HG03025 (cell line): Measurements from ENCODE around the gene PRELID1.
"Not testable (repeated sequence)": the region's sequence is repeated elsewhere in the genome, so short reads cannot be mapped to it uniquely, and the experiment has no call there.

Source experiments
- ATAC-seq: cut with Tn5 transposase; IDR thresholded peaks from one replicate; pipeline ENCODE4 v1.9.1; 2021; ENCODE audit warnings: mild to moderate bottlenecking, moderate library complexity; ENCODE audit not compliant: unreplicated experiment, low FRiP score

PRELID1 gene, protein sequence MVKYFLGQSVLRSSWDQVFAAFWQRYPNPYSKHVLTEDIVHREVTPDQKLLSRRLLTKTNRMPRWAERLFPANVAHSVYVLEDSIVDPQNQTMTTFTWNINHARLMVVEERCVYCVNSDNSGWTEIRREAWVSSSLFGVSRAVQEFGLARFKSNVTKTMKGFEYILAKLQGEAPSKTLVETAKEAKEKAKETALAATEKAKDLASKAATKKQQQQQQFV

DNA sequence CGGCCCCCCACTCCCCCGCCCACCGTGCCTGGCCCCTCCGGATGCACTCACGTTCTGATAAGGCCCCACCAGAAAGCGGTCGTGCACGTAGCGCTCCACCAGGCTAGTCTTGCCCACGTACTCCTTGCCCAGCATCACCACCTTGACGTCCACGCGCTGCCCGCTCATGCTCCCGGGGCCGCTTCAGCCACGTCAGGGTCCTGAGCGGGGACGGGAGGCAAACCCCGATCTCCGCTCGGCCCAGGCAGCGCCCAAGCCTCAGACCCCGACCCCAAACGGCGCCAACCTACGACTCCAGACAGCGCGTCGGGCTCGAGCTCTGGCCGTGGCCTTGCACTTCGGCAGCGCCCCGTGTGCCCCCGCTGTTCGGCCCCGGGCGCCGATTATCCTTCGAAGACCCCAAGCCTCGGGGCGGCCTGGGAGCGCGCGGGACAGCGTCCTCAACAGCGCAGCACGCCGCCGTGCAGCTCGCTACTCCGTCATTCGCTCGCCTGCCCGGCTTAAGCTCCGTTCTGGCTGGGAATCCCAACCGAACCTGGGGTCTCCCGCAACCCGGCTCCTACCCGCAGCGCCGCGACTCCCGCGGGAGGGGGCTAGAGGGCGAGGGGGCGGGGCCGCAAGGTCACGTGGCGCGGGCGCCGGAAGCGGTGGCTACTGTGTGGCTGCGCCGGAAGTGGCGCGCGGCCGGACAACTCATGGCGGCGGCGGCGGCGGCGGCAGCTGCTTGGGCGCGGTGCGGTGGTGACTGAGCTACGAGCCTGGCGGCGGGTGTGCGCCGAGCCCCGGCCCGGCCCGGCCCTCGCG, at the start of gene PRELID1, which contains the start of gene RAB24:
Gene PRELID1 (plus strand): TSS at position 679 of the 804 bp plus-strand sequence. CDS start 187 bp downstream, outside the sequence.
Gene RAB24 (minus strand): TSS at position 599 of the 804 bp plus-strand sequence. CDS start 431 bp downstream, at position 168.
- ATAC-seq: peak; percentile 59

DNA sequence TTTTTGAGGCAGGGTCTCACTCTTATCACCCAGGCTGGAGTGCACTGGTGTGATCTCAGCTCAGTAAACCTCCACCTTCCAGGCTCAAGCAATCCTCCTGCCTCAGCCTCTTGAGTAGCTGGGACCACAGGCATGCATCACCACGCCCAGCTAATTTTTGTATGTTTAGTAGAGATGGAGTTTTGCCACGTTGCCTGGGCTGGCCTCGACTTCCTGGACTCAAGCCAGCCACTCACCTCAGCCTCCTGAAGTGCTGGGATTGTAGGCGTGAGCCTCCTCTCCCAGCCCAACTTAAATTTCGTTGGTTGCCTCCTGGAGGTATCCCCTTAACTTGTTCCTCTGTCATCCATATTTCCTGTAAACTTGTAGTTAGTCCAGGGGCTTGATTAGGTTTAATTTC, 47.3 kb upstream of the PRELID1 start:
- no peak for ATAC-seq

DNA sequence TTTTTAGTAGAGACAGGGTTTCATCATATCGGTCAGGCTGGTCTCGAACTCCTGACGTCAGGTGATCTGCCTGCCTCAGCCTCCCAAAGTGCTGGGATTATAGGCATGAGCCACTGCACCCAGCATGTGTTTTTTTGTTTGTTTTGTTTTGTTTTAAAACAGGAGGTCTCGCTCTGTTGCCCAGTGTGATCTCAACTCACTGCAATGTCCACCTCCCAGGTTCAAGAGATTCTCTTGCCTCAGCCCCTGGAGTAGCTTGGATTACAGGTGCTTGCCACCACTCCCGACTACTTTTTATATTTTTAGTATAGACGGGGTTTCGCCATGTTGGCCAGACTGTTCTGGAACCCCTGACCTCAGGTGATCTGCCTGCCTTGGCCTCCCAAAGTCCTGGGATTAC, 44.9 kb upstream of the PRELID1 start:
- not testable (repeated sequence) for ATAC-seq

DNA sequence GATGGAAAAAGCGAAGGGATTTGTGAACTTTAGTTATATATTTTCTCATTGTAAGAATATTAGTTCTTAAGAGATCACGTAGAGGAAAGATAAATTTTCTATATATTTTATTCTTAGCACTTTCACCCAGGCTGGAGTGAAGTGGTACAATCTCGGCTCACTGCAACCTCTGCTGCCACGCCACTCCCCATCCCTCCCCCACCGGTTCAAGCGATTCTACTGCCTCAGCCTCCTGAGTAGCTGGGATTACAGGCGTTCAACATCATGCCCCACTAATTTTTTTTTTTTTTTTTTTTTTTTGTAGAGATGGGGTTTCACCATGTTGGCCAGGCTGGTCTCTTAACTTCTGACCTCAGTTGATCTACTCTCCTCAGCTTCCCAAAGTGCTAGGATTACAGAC, 42.6 kb upstream of the PRELID1 start:
- no peak for ATAC-seq

DNA sequence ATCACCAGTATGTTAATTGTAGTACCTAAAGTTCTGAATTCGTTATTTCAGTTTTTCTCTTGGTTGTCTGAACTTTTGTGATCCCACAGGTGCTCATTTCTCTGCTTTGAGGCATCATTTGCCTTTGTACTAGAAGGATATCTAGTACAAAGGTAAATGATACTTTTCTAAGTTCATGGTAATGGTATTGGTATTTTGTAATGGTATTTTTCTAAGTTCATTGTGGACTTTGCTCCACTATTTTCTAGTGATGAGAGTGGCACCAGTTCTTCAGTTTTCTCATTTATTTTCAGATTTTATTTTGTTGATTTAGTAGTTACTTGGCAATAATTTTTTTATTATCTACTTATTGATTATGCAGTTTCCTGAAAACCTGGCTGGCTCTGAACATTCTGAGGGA, 42.1 kb upstream of the PRELID1 start:
- ATAC-seq: no peak

DNA sequence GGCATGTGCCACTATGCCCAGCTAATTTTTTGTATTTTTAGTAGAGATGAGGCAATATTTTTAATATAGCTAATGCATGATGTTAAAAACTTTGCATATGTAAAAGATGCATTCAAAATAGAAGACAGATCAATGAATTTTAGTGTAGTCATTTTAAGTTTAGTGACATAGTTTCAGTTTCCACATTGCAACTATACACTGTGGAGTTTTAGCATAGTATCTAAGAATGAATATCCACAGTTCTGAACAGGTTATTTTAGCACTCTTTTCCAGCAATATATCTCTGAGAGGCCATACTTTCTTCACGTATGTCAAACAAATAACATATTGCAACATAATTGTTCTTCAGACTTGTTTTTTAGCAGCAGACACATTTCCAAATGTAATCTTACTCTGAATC, 39.4 kb upstream of the PRELID1 start:
- ATAC-seq: no peak

DNA sequence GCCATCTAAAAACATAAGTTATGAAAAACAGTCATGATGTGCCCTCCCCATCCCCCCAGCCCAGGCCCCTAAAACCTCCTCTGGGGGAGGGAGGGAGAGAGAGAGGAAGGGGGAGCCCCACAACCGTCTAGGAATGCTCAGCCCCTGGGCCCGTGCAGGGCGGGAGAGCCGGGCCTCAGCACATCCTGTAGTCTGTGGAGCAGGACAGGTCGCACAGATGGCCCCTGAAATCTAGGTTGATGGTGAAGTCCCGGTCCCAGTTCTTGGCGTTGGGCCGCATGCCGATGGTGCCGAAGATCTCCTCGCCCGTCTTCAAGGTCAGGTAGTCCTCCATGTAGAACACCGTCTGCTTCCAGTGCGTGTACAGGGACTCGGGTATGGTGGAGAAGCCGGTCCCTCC, 38.2 kb upstream of the PRELID1 start:
- ATAC-seq: no peak

DNA sequence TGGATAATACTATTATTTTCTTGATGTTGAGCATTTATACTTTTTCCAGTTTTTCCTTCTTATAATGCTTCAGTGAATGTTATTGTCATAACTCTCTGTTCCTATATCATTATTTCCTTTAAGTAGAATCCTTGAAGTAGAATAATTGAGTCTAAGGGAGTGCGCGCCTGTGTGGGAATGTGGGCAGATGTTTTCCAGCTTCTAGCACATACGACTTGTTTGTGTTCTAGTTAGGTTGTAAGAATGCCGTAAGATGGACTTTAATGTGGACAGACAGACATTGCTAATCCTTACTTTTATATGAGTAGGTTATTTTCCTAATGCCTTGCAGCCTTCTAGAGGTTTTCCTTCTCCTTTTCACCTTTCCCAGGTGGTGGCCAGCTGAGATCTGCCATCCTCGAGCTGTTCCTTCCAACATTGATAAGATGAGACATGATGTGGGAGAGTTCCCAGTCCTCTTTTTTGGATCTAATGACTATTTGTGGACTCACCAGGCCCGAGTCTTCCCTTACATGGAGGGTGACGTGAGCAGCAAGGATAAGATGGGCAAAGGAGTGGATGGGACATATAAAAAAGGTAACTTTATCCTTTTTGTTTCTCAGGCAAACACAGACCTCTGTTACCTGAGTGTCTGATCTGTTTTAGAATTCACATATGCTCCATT, 34.2 kb upstream of the PRELID1 start:
- no peak for ATAC-seq

DNA sequence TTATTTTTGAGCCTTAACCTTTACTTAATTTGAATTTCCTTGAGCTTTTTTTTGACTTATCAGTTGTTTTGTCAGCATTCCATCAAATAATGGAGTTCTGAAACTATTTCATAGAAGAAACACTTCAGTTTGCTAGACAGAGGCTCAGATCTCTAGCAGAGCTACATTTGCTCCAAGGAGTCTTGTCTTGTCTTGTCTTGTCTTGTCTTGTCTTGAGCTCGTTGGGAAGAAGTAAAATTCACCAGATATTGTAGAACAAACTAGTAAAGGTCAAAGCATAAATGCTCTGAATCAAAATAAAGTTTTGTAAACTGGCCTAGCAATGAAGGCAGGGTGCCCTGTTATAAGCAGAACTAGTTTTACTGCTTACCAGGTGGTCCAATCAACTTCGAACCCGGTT, 33.6 kb upstream of the PRELID1 start:
- ATAC-seq: no peak

DNA sequence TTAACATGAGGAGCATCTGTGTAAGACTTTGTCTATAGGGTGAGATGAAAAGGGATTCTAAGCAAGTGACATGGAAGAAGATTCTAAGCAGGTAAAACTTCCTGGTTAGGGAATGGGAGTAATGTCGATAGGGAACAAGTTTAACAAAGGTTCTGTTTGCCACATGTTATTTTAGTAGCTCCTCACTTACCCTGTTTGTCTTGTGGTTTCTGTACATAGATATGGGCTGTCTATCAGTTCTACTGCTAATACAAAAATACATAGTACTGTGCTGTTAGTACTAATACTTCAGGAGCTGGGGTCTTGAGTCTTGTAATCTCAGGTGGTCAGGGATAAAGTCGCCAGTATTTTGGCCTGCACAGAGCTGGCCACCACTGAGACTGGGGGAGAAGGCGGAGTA, 32.9 kb upstream of the PRELID1 start:
- no peak for ATAC-seq

DNA sequence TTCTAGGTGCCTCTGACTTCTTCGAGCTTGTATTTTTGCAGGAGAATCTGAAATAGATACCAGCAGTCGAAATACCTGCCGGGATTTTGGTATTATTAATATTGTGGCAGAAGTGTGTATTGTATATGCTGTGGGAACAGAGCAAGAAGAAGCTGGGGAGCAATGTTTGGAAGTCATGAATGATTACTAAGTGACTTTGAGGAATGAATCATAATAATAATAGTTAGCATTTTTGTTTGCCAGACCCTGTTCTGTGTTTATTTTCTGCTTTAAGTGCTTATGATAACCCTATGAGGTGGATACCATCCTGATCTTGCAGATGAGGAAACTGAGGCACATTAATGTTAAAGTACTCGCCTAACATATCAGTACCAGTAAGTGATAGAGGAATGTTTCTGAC, 32.5 kb upstream of the PRELID1 start:
- ATAC-seq: no peak

DNA sequence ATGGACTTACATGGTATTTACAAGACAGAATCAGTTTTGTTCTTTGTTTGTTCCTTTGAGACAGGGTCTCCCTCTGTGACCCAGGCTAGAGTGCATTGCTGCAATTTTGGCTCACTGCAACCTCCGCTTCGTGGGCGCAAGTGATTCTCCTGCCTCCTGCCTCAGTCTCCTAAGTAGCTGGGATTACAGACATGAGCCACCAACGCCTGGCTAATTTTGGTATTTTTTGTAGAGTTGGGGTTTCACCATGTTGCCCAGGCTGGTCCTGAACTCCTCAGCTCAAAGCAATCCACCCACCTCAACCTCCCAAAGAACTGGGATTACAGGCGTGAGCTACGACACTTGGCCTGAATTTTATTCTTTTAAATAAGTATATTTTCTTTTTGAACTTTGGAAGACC, 27.7 kb upstream of the PRELID1 start:
- ATAC-seq: no peak

DNA sequence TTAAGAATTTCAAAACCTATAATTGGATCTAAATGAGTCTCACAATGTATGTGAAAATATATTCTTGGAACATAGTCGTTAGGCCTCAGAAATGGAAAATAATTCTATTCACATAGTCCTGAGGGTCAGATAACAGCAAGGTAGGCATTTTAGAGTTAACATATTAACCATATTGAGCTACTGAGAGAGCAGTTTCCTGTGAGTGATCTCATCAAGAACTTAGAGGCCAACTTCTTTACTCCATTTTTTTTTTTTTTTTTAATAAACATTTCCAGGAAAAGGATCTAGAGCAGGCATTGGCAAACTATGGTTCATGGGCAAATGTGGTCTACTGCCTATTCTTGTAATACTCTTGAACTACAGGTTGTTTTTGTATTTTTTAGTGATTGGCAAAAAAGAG, 26.7 kb upstream of the PRELID1 start:
- no peak for ATAC-seq

DNA sequence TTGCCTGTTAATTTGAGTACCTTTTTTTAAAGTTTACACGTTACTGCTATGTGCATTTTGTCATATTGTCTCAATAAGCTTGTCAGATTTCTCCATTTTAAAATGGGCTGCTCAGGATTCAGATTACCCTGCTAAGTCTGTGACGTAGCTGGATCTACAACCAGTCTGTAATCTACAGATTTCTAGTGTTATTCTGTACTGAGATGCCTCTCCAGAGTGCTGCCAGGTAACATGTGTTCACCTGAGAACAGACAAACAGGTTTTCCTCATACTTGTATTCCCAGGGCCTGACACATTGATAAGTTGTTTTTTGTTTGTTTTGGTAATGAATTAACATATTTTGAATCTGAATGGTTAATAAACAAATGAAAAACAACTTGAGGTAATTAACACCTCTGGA, 15.4 kb upstream of the PRELID1 start:
- ATAC-seq: no peak

DNA sequence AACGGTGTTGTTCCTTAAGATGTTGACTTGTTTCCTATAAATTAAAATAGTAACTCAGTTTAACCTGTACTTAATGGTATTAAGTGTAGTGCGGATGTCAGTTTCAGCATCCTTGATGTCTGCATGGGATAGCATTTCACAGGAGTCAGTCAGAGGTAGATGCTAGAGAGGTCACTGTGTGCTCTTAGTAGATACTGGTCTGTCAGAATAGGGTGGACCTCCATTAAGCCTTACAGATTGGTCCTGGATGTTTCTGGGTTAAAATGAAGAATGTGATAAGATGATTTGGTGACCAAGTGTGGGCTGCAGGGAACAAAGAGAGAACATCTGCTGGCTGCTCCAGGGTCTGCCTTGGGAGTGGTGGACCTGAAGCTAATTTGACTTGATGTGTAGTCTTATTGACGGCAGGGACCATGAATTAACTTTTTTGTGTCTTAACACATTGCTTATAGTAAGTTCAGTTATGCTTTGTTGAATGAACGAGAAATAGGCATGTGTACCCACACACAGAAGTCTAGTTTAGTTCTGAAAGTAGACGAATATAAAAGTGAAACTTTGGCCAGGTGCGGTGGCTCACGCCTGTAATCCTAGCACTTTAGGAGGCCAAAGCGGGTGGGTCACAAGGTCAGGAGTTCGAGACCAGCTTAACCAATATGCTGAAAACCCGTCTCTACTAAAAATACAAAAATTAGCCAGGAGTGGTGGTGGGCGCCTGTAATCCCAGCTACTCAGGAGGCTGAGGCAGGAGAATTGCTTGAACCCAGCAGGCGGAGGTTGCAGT, 12.6 kb upstream of the PRELID1 start:
- ATAC-seq: no peak

DNA sequence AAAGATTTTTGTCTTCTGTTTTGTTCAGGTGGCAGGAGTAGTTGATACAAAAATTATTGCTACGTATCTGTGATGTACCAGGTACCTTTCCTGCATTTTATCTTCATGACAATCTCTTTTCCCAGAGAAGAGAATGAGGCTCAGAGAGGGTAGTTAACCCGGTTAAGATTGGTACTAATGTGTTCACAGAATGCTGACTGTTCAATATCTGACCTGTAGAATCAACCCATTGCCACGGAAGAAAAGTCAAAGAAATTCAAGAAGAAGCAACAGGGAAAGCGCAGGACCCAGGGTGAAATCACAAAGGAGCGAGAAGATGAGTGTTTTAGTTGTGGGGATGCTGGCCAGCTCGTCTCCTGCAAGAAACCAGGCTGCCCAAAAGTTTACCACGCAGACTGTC, 11.9 kb upstream of the PRELID1 start:
- ATAC-seq: no peak

DNA sequence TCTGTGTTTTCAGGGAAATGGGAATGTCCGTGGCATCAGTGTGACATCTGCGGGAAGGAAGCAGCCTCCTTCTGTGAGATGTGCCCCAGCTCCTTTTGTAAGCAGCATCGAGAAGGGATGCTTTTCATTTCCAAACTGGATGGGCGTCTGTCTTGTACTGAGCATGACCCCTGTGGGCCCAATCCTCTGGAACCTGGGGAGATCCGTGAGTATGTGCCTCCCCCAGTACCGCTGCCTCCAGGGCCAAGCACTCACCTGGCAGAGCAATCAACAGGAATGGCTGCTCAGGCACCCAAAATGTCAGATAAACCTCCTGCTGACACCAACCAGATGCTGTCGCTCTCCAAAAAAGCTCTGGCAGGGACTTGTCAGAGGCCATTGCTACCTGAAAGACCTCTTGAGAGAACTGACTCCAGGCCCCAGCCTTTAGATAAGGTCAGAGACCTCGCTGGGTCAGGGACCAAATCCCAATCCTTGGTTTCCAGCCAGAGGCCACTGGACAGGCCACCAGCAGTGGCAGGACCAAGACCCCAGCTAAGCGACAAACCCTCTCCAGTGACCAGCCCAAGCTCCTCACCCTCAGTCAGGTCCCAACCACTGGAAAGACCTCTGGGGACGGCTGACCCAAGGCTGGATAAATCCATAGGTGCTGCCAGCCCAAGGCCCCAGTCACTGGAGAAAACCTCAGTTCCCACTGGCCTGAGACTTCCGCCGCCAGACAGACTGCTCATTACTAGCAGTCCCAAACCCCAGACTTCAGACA, 9.6 kb upstream of the PRELID1 start:
- ATAC-seq: no peak

DNA sequence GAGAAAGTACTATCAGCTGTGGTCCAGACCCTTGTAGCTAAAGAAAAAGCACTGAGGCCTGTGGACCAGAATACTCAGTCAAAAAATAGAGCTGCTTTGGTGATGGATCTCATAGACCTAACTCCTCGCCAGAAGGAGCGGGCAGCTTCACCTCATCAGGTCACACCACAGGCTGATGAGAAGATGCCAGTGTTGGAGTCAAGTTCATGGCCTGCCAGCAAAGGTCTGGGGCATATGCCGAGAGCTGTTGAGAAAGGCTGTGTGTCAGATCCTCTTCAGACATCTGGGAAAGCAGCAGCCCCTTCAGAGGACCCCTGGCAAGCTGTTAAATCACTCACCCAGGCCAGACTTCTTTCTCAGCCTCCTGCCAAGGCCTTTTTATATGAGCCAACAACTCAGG, 9.0 kb upstream of the PRELID1 start:
- no peak for ATAC-seq

DNA sequence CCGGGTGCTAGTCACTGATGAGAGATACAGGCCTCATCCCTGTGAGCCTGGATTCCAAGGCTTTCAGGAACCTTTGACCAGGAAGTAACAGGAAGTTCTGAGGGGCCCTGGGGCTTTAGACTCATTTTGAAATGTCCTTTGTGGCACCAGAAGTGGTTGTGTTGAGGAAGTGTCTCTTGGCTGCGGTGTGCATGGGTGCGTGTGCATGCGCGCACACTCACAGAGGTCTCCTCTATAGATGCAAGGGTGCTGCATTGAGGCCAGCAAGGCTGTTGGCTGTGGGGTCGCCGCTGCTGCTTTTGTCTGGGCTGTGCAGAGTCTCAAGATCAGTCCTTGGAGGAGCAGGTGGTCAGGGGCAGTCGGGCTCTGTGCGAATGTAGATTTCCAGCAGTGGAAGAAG, 7.7 kb upstream of the PRELID1 start:
- no peak for ATAC-seq

DNA sequence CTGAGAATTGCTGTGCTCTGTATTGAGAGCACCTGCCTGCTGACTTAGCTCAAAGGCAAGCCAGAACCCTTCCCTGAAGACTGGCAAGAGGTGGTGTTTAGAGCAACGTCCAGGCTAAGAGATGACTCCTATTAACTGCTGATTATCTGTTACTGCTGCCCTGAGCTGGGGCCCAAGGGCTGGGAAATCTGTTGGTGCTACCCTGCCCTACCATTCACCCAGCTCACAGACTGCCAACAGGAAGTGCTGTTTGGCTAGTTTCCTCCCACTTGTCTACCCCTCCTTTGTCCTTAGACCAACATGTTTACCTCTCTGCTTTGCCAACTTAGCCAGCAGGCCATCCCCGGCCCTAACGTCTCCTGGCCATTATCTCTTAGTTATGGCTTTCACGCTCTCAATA, 7.0 kb upstream of the PRELID1 start:
- no peak for ATAC-seq
